H9 (cell line): ENCODE measurements around the gene FOXK1. TPM values are rescaled to one million over a fixed set of nuclear protein-coding genes. Genes with fewer than 3 reads are reported as not detected.

ENCODE experiments used
- DNase-seq: peaks from one replicate; pipeline ENCODE4 v3.0.0-alpha.2; 2017
- H2AFZ ChIP-seq: one replicate; pipeline ENCODE4 v1.6.1; 2013; ENCODE audit warnings: mild to moderate bottlenecking, low read length, control low read depth, moderate library complexity
- H2AK5ac ChIP-seq: 2 replicates; pipeline ENCODE4 v1.6.1; 2013; ENCODE audit warnings: low read length, control low read depth, mixed read lengths; ENCODE audit not compliant: insufficient read length
- H2BK120ac ChIP-seq: one replicate; pipeline ENCODE4 v1.6.1; 2013; ENCODE audit warnings: low read depth, mild to moderate bottlenecking, low read length, control low read depth, inconsistent platforms; ENCODE audit not compliant: poor library complexity, severe bottlenecking
- H2BK12ac ChIP-seq: 2 replicates; pipeline ENCODE4 v1.6.1; 2013; ENCODE audit warnings: low read length, control low read depth, mixed read lengths, low read depth; ENCODE audit not compliant: insufficient read length
- H2BK15ac ChIP-seq: 2 replicates; pipeline ENCODE4 v1.6.1; 2013; ENCODE audit warnings: low read depth, low read length, control low read depth
- H2BK20ac ChIP-seq: one replicate; pipeline ENCODE4 v1.6.1; 2013; ENCODE audit warnings: low read depth, mild to moderate bottlenecking, low read length, control low read depth, inconsistent platforms; ENCODE audit not compliant: poor library complexity, severe bottlenecking
- H2BK5ac ChIP-seq: 2 replicates; pipeline ENCODE4 v1.6.1; 2013; ENCODE audit warnings: low read length, control low read depth, mixed read lengths; ENCODE audit not compliant: insufficient read length
- H3K14ac ChIP-seq: 2 replicates; pipeline ENCODE4 v1.6.1; 2013; ENCODE audit warnings: low read length, control low read depth; ENCODE audit not compliant: insufficient read depth
- H3K18ac ChIP-seq: 2 replicates; pipeline ENCODE4 v1.6.1; 2013; ENCODE audit warnings: low read depth, mild to moderate bottlenecking, mixed read lengths, low read length, control low read depth; ENCODE audit not compliant: insufficient read length
- H3K23ac ChIP-seq: 2 replicates; pipeline ENCODE4 v1.6.1; 2013; ENCODE audit warnings: low read length, control low read depth, mixed read lengths, low read depth; ENCODE audit not compliant: insufficient read length
- H3K23me2 ChIP-seq: 2 replicates; pipeline ENCODE4 v1.6.1; 2013; ENCODE audit warnings: low read depth, mild to moderate bottlenecking, mixed read lengths, low read length, control low read depth; ENCODE audit not compliant: insufficient read length, poor library complexity, severe bottlenecking
- H3K27ac ChIP-seq: 2 replicates; pipeline ENCODE4 v1.5.1; 2013; ENCODE audit warnings: low read length, control low read depth, mixed read lengths, low read depth; ENCODE audit not compliant: insufficient read length
- H3K27me3 ChIP-seq: 2 replicates; pipeline ENCODE4 v1.6.1; 2013; ENCODE audit warnings: low read length, control low read depth, inconsistent platforms; ENCODE audit not compliant: insufficient read depth
- H3K4ac ChIP-seq: 2 replicates; pipeline ENCODE4 v1.6.1; 2013; ENCODE audit warnings: low read depth, mild to moderate bottlenecking, control low read depth, inconsistent platforms, low read length, moderate library complexity
- H3K4me1 ChIP-seq: 2 replicates; pipeline ENCODE4 v1.6.1; 2013; ENCODE audit warnings: low read length, control low read depth, inconsistent platforms; ENCODE audit not compliant: insufficient read depth
- H3K4me2 ChIP-seq: 2 replicates; pipeline ENCODE4 v1.6.1; 2013; ENCODE audit warnings: low read length, control low read depth, mixed read lengths; ENCODE audit not compliant: insufficient read length, insufficient read depth
- H3K56ac ChIP-seq: 2 replicates; pipeline ENCODE4 v1.6.1; 2013; ENCODE audit warnings: low read depth, mild to moderate bottlenecking, mixed read lengths, low read length, control low read depth; ENCODE audit not compliant: insufficient read length
- H3K79me1 ChIP-seq: 2 replicates; pipeline ENCODE4 v1.6.1; 2013; ENCODE audit warnings: low read depth, mild to moderate bottlenecking, moderate library complexity, low read length, control low read depth, inconsistent platforms; ENCODE audit not compliant: insufficient read depth, poor library complexity, severe bottlenecking
- H3K79me2 ChIP-seq: 2 replicates; pipeline ENCODE4 v1.6.1; 2013; ENCODE audit warnings: low read length, control low read depth, inconsistent platforms; ENCODE audit not compliant: insufficient read depth
- H3K9ac ChIP-seq: 2 replicates; pipeline ENCODE4 v1.6.1; 2013; ENCODE audit warnings: low read length, control low read depth, mixed read lengths; ENCODE audit not compliant: insufficient read length; ENCODE audit errors: extremely low read depth
- H3K9me3 ChIP-seq: one replicate; pipeline ENCODE4 v1.6.1; 2013; ENCODE audit warnings: low read depth, low read length, inconsistent platforms; ENCODE audit not compliant: control insufficient read depth
- H3T11ph ChIP-seq: one replicate; pipeline ENCODE4 v1.6.1; 2013; ENCODE audit warnings: mild to moderate bottlenecking, low read length, control low read depth, inconsistent platforms
- H4K20me1 ChIP-seq: one replicate; pipeline ENCODE4 v1.6.1; 2013; ENCODE audit not compliant: control insufficient read depth, insufficient read length, insufficient read depth
- H4K5ac ChIP-seq: 2 replicates; pipeline ENCODE4 v1.6.1; 2013; ENCODE audit warnings: low read depth, mild to moderate bottlenecking, mixed read lengths, low read length, control low read depth; ENCODE audit not compliant: insufficient read length
- H4K8ac ChIP-seq: replicated peaks from 2 replicates; pipeline ENCODE4 v1.6.1; 2013; ENCODE audit warnings: low read length, control low read depth, mixed read lengths, low read depth; ENCODE audit not compliant: insufficient read length
- H4K91ac ChIP-seq: 2 replicates; pipeline ENCODE4 v1.6.1; 2013; ENCODE audit warnings: low read depth, mild to moderate bottlenecking, moderate library complexity, mixed read lengths, low read length, control low read depth; ENCODE audit not compliant: insufficient read length
- H3K27ac Mint-ChIP-seq, 3 experiments: 2 replicates in 2 of 3; 3 replicates in 1 of 3; pipeline ENCODE4 v1.8.0; 2020 to 2021; ENCODE audit warnings: mixed read lengths in 3 of 3, mild to moderate bottlenecking in 1 of 3, moderate library complexity in 1 of 3
- H3K27me3 Mint-ChIP-seq: 2 replicates; pipeline ENCODE4 v1.8.0; 2021; ENCODE audit warnings: low read depth, mild to moderate bottlenecking, moderate library complexity, mixed read lengths
- H3K36me3 Mint-ChIP-seq, 3 experiments: 2 replicates in 2 of 3; 3 replicates in 1 of 3; pipeline ENCODE4 v1.8.0; 2020 to 2021; ENCODE audit warnings: low read depth in 3 of 3, mixed read lengths in 3 of 3; ENCODE audit not compliant: insufficient read depth in 1 of 3
- H3K4me1 Mint-ChIP-seq, 2 experiments: 2 replicates each; pipeline ENCODE4 v1.8.0; 2020; ENCODE audit warnings: mixed read lengths in 2 of 2
- H3K4me3 Mint-ChIP-seq, 2 experiments: 2 replicates in 1 of 2; 3 replicates in 1 of 2; pipeline ENCODE4 v1.8.0; 2020 to 2021; ENCODE audit warnings: mild to moderate bottlenecking in 2 of 2, mixed read lengths in 2 of 2, moderate library complexity in 1 of 2
- H3K9me3 Mint-ChIP-seq, 2 experiments: 2 replicates in 1 of 2; 3 replicates in 1 of 2; pipeline ENCODE4 v1.8.0; 2020; ENCODE audit warnings: mild to moderate bottlenecking in 2 of 2, mixed read lengths in 2 of 2, moderate library complexity in 1 of 2
- WGBS: extraction: QIAGEN DNeasy Blood & Tissue Kit; methylation state at CpG from one replicate; pipeline ENCODE4 v1.1.7; 2013; ENCODE audit warnings: missing lambda C conversion rate, low lambda C conversion rate, mixed read lengths; ENCODE audit not compliant: insufficient read length; ENCODE audit errors: extremely low coverage; 5-methylcytosine and 5-hydroxymethylcytosine counted together
- total RNA-seq: library from RNA; stranded (reverse); gene quantifications from 2 replicates; pipeline ENCODE4 v1.2.1, GENCODE V29; 2021
- TF ChIP-seq, protein P1 (sequence below): fragments of 200-600 bp; sonication (generic); conservative IDR thresholded peaks from 3 replicates; pipeline ENCODE4 v1.8.0; 2021; ENCODE audit warnings: antibody characterized with exemption, mild to moderate bottlenecking

The FOXK1 gene
- total RNA-seq, 1 experiment from 2014 or later, result 14.4 TPM

DNA sequence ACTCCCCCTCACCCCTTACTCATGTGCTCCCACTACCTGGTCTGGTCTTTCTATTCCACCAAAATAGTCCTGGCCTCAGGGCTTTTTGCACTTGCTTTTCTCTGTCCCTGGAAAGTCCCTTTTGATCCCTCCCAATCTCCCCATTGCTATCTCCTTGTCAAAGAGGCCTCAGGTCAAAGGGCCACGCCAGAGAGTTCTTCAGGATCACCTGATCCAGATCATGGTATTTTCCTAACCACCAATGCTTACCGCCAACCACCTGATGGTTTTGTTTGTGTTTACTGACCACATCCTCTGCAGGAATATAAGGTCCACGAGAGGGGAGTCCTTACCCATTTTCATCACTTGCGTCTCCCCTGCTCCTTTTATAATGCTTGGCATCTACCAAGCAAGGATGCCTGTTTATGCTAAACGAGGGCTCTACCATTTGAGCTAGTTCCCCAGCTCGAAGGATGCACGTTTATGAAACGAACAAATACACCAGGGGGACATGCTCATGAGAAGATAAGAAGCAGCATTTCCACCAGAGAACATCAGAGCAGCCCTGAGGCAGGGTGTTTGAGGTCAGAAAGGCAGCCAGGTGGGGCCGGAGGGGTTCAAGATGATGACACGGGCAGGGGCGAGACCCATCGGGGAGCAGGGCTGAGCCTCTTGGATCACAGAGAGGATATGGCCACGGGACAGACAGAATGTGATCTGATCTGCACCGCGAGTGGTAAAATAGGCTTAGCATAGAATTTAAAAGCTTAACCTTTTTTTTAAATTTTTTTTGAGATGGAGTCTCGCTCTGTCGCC lies 43.1 kb upstream of the FOXK1 start:
- Histone ChIP-seq H3K56ac (no peak overlapping the region), H3K4ac (no peak overlapping the region), H4K20me1 (no peaks in the 10 kb centered on the region), H2BK12ac (no peak overlapping the region), H3K4me1 (no peaks in the 10 kb centered on the region), H4K8ac (no peak overlapping the region), H3K27me3 (no peaks in the 10 kb centered on the region; the same call in 1 of the 2 replicates), H3K9ac (no peak overlapping the region), H3K9me3 (no peaks in the 10 kb centered on the region), H2BK20ac (no peak overlapping the region), H3T11ph (no peak overlapping the region), H3K79me1 (no peaks in the 10 kb centered on the region), H3K18ac (no peak overlapping the region), H3K27ac (no peak overlapping the region), H2AFZ (no peak overlapping the region), H4K91ac (no peak overlapping the region), H3K14ac (no peak overlapping the region), H3K23ac (no peak overlapping the region), H3K23me2 (no peaks in the 10 kb centered on the region), H2BK15ac (no peak overlapping the region), H2BK5ac (no peak overlapping the region), H4K5ac (no peak overlapping the region), H2BK120ac (no peak overlapping the region), H2AK5ac (no peak overlapping the region), H3K4me2 (no peak overlapping the region), H3K79me2 (no peaks in the 10 kb centered on the region)
- Mint-ChIP-seq H3K4me1 (no peaks in the 10 kb centered on the region), H3K9me3 (peaks cover 2 to 16% of the 10 kb centered on the region in 2 experiments; a peak in 4 of 5 replicates), H3K27ac (no peak overlapping the region), H3K36me3 (no peaks in the 10 kb centered on the region), H3K27me3 (peaks cover 66% of the 10 kb centered on the region), H3K4me3 (no peak overlapping the region)
- DNase-seq, result no peak
- TF ChIP-seq, protein P1, sequence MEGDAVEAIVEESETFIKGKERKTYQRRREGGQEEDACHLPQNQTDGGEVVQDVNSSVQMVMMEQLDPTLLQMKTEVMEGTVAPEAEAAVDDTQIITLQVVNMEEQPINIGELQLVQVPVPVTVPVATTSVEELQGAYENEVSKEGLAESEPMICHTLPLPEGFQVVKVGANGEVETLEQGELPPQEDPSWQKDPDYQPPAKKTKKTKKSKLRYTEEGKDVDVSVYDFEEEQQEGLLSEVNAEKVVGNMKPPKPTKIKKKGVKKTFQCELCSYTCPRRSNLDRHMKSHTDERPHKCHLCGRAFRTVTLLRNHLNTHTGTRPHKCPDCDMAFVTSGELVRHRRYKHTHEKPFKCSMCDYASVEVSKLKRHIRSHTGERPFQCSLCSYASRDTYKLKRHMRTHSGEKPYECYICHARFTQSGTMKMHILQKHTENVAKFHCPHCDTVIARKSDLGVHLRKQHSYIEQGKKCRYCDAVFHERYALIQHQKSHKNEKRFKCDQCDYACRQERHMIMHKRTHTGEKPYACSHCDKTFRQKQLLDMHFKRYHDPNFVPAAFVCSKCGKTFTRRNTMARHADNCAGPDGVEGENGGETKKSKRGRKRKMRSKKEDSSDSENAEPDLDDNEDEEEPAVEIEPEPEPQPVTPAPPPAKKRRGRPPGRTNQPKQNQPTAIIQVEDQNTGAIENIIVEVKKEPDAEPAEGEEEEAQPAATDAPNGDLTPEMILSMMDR, result no peak
- WGBS, result no CpG with 5 or more reads among the region's 17 CpGs
